PC-3 (cell line): ENCODE measurements around the gene DPH5. TPM values are rescaled to one million over a fixed set of nuclear protein-coding genes. Genes with fewer than 3 reads are reported as not detected.

Experiments used
- ATAC-seq: fragments of 200-7000 bp; cut with Tn5 transposase; 2 replicates; pipeline ENCODE4 v1.9.1; 2020; ENCODE audit warnings: mild to moderate bottlenecking, moderate library complexity
- BruUV-seq: library from RNA; stranded (reverse); fragments of 400-500 nt; replicated peaks from 2 replicates; lab custom pipeline; 2021; lab: Mats Ljungman, UMichigan
- CTCF ChIA-PET: fragments of 300-600 bp; sonication (Branson Sonifier 250); formaldehyde crosslinking; loops from one replicate; lab custom pipeline; 2022; ENCODE audit warnings: antibody characterized with exemption; lab: Charles Lee
- POLR2A ChIA-PET: fragments of 300-600 bp; sonication (Branson Sonifier 250); formaldehyde crosslinking; loops from one replicate; lab custom pipeline; 2022; ENCODE audit warnings: antibody characterized with exemption; ENCODE audit not compliant: unreplicated experiment; lab: Charles Lee
- DNase-seq: peaks from one replicate; pipeline ENCODE4 v3.0.0-alpha.2; 2015
- H2AFZ ChIP-seq: fragments of 300-600 bp; sonication (generic); 2 replicates; pipeline ENCODE4 v1.6.0; 2016; ENCODE audit warnings: antibody characterized with exemption, low read length
- H3F3A ChIP-seq: fragments of 300-600 bp; sonication (generic); one replicate; pipeline ENCODE4 v1.6.0; 2017; ENCODE audit warnings: antibody characterized with exemption, low read length, control low read depth, mild to moderate bottlenecking; ENCODE audit not compliant: unreplicated experiment
- H3K27ac ChIP-seq: fragments of 300-600 bp; sonication (generic); 2 replicates; pipeline ENCODE4 v1.5.1; 2016; ENCODE audit warnings: mild to moderate bottlenecking, low read length
- H3K27me3 ChIP-seq: fragments of 300-600 bp; sonication (generic); 2 replicates; pipeline ENCODE4 v1.6.1; 2016; ENCODE audit warnings: low read length, mixed read lengths
- H3K36me3 ChIP-seq: fragments of 300-600 bp; sonication (generic); 2 replicates; pipeline ENCODE4 v1.6.1; 2016; ENCODE audit warnings: low read depth, mixed run types, low read length, mixed read lengths
- H3K4me1 ChIP-seq: fragments of 300-600 bp; sonication (generic); 2 replicates; pipeline ENCODE4 v1.5.1; 2016; ENCODE audit warnings: low read length; ENCODE audit not compliant: insufficient read depth
- H3K4me2 ChIP-seq: fragments of 300-600 bp; sonication (generic); 2 replicates; pipeline ENCODE4 v1.6.0; 2016; ENCODE audit warnings: low read length
- H3K4me3 ChIP-seq: fragments of 300-600 bp; sonication (generic); 2 replicates; pipeline ENCODE4 v1.5.1; 2016; ENCODE audit warnings: mild to moderate bottlenecking, low read length, mixed read lengths
- H3K79me2 ChIP-seq: fragments of 300-600 bp; sonication (generic); 2 replicates; pipeline ENCODE4 v1.6.1; 2017; ENCODE audit warnings: low read length, mixed read lengths
- H3K9ac ChIP-seq: fragments of 300-600 bp; sonication (generic); 2 replicates; pipeline ENCODE4 v1.6.0; 2016; ENCODE audit warnings: mild to moderate bottlenecking, low read length
- H3K9me2 ChIP-seq: fragments of 300-600 bp; sonication (generic); replicated peaks from 2 replicates; pipeline ENCODE4 v1.6.1; 2016; ENCODE audit warnings: mixed run types, low read length, mixed read lengths
- H3K9me3 ChIP-seq: fragments of 300-600 bp; sonication (generic); 2 replicates; pipeline ENCODE4 v1.6.1; 2016; ENCODE audit warnings: low read length, mixed read lengths
- H4K20me1 ChIP-seq: fragments of 300-600 bp; sonication (generic); 2 replicates; pipeline ENCODE4 v1.6.1; 2016; ENCODE audit warnings: low read length, mixed read lengths
- CTCF ChIP-seq: fragments of 300-600 bp; sonication (generic); conservative IDR thresholded peaks from 2 replicates; pipeline ENCODE4 v1.5.1; 2017; ENCODE audit warnings: antibody characterized with exemption, low read depth, mild to moderate bottlenecking, low read length
- EZH2 ChIP-seq: fragments of 300-600 bp; sonication (generic); IDR thresholded peaks from one replicate; pipeline ENCODE4 v1.6.1; 2017; ENCODE audit warnings: antibody characterized with exemption, mild to moderate bottlenecking, low read length; ENCODE audit not compliant: unreplicated experiment
- EZH2phosphoT487 ChIP-seq: fragments of 300-600 bp; sonication (generic); IDR thresholded peaks from 2 replicates; pipeline ENCODE4 v1.6.1; 2018; ENCODE audit warnings: mild to moderate bottlenecking, antibody characterized with exemption, low read length, borderline replicate concordance
- intact Hi-C: fragments of 100-400 bp; cut with micrococcal nuclease; formaldehyde crosslinking; loops from 2 replicates; pipeline ENCODE4 v1.9.0; 2023
- total RNA-seq: library from RNA; depleted of rRNA; stranded (reverse); fragments of >200 nt; gene quantifications from 2 replicates; pipeline ENCODE4 v1.2.3, GENCODE V29; 2014

DPH5 gene
- total RNA-seq, 1 experiment from 2014 or later = 24.9 TPM

DNA sequence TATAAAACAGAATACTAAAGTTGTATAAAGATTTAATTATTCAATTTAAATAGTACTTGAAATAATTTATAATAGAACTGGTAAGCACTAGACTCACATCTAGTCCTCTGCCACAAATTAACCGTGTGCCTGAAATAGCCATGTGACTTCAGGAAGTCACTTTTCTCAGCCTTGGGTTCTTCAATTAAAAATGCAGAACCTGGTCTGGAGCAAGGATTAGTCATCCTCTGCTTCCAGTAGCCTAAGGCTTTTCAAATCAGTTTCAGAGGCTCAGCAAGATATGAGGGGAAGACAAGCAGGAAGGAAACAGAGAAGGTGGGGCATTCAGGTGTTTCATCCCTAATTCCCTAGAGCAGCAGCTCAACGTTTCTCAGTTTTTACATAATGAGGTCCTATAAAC is 23.0 kb downstream of the DPH5 start:
- H3K9ac ChIP-seq = no peak overlapping the region
- ATAC-seq (peak; percentile 86), DNase-seq (peak; percentile 62)
- no peak overlapping the region for H3K4me3 ChIP-seq
- 0 out of 2 replicates have a peak overlapping the region, but pooled peaks have one; percentile 11 for H3K4me2 ChIP-seq
- POLR2A ChIA-PET = no interaction called here
- H3K27me3 ChIP-seq = no peaks in the 10 kb centered on the region
- no peaks in the 10 kb centered on the region for H3K79me2 ChIP-seq
- H4K20me1 ChIP-seq = no peaks in the 10 kb centered on the region
- no peak overlapping the region for H3K27ac ChIP-seq
- H3K9me2 ChIP-seq = no peaks in the 10 kb centered on the region
- intact Hi-C loops = no loop called here
- no peaks in the 10 kb centered on the region for H3K9me3 ChIP-seq
- TF ChIP-seq EZH2 = no peak
- TF ChIP-seq EZH2phosphoT487 = no peak
- TF ChIP-seq CTCF = no peak
- CTCF ChIA-PET = no interaction called here
- peaks cover 19% of the 10 kb centered on the region; the same call in 1 of the 2 replicates for H3K36me3 ChIP-seq
- H3K4me1 ChIP-seq = peaks cover 18% of the 10 kb centered on the region
- H2AFZ ChIP-seq = no peak overlapping the region
- no peaks in the 10 kb centered on the region for H3F3A ChIP-seq
- BruUV-seq = no TSS peak

- H3K9me2 ChIP-seq = no peaks in the 10 kb centered on the region
- H3K9me3 ChIP-seq = no peaks in the 10 kb centered on the region
- no peak for TF ChIP-seq EZH2
- TF ChIP-seq CTCF = no peak
- TF ChIP-seq EZH2phosphoT487 = no peak
- H3K36me3 ChIP-seq = peaks cover 15% of the 10 kb centered on the region; the same call in 1 of the 2 replicates
- H2AFZ ChIP-seq = no peak overlapping the region
- no peak overlapping the region for H3K4me2 ChIP-seq
- DNase-seq (no peak), ATAC-seq (no peak)
- no peaks in the 10 kb centered on the region for H3K27me3 ChIP-seq
- no peak overlapping the region for H3K9ac ChIP-seq
- no peaks in the 10 kb centered on the region for H3F3A ChIP-seq
- no TSS peak for BruUV-seq
- peaks cover 18% of the 10 kb centered on the region for H3K4me1 ChIP-seq
- ChIA-PET CTCF (no interaction called here), POLR2A (no interaction called here)
- H3K4me3 ChIP-seq = no peak overlapping the region
- intact Hi-C loops = no loop called here
- no peak overlapping the region for H3K27ac ChIP-seq
- H4K20me1 ChIP-seq = no peaks in the 10 kb centered on the region
- no peaks in the 10 kb centered on the region for H3K79me2 ChIP-seq
Measured at GRCh38 chr1:101000131-101000873, 25.3 kb downstream of the DPH5 start.

DNA sequence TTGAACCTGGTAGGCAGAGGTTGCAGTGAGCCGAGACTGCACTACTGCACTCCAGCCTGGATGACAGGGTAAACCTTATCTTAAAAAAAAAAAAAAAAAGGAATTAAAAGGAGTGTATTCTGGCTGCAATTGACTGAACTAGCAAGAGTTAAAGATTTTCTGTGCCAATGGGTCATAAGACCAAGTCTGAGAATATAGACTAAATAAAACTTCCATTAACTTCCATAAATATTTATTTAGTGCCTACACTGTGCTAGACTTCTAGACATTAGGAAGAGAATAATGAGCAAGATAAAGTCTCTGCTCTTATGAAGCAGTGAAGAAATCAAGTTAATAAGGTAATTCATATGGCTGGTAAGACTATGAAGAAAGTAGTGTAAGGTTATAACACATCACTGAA is 27.2 kb downstream of the DPH5 start:
- H3K9me2 ChIP-seq = no peaks in the 10 kb centered on the region
- peaks cover 9% of the 10 kb centered on the region for H3K4me1 ChIP-seq
- ChIA-PET POLR2A (no interaction called here), CTCF (no interaction called here)
- no peak overlapping the region for H3K4me2 ChIP-seq
- TF ChIP-seq EZH2phosphoT487 (no peak), CTCF (no peak), EZH2 (no peak)
- H3K4me3 ChIP-seq = no peak overlapping the region
- no peaks in the 10 kb centered on the region for H3K27me3 ChIP-seq
- no peaks in the 10 kb centered on the region for H3K9me3 ChIP-seq
- H3K36me3 ChIP-seq = peaks cover 15% of the 10 kb centered on the region; the same call in 1 of the 2 replicates
- H3F3A ChIP-seq = no peaks in the 10 kb centered on the region
- H3K27ac ChIP-seq = no peak overlapping the region
- intact Hi-C loops = no loop called here
- no peaks in the 10 kb centered on the region for H3K79me2 ChIP-seq
- DNase-seq (no peak), ATAC-seq (no peak)
- H2AFZ ChIP-seq = no peak overlapping the region
- no peaks in the 10 kb centered on the region for H4K20me1 ChIP-seq
- H3K9ac ChIP-seq = no peak overlapping the region
- BruUV-seq = no TSS peak
